SK-N-SH (cell line): ENCODE measurements around the gene PNP. TPM values are rescaled to one million over a fixed set of nuclear protein-coding genes. Genes with fewer than 3 reads are reported as not detected.

Experiments used
- CTCF ChIA-PET: fragments of 300-600, 350-600 bp; formaldehyde crosslinking; extraction: SDS; loops from one replicate; lab custom pipeline; 2021; lab: Yijun Ruan, JAX
- POLR2A ChIA-PET: fragments of 350-600 bp; sonication (Branson Sonifier 250); formaldehyde crosslinking; extraction: SDS; loops from one replicate; lab custom pipeline; 2020; ENCODE audit warnings: antibody characterized with exemption, inconsistent platforms; lab: Yijun Ruan, JAX
- DNase-seq: peaks from one replicate; pipeline ENCODE4 v3.0.0; 2012
- H2AFZ ChIP-seq: fragments of 200-600 bp; sonication (generic); 2 replicates; pipeline ENCODE4 v1.8.1; 2016; ENCODE audit warnings: antibody characterized with exemption, mild to moderate bottlenecking, low read depth
- H3F3A ChIP-seq: fragments of 200-600 bp; sonication (generic); replicated peaks from 2 replicates; pipeline ENCODE3; 2016; ENCODE audit warnings: antibody characterized with exemption, mild to moderate bottlenecking; ENCODE audit not compliant: insufficient read depth
- H3K27ac ChIP-seq, 2 experiments: fragments of 200-500 bp in 1 of 2; fragments of 200-600 bp in 1 of 2; sonication (Bioruptor generic) in 1 of 2; sonication (generic), shearing (Covaris generic) in 1 of 2; 2 replicates each; pipeline versions ENCODE4 v1.5.1 to v1.6.1; 2014 to 2016; ENCODE audit warnings: low read depth in 2 of 2, inconsistent platforms in 1 of 2, low read length in 1 of 2, mild to moderate bottlenecking in 1 of 2, mixed read lengths in 1 of 2
- H3K27me3 ChIP-seq: fragments of 200-600 bp; sonication (generic), shearing (Covaris generic); 2 replicates; pipeline ENCODE4 v1.6.1; 2016; ENCODE audit warnings: mixed run types; ENCODE audit not compliant: insufficient read depth
- H3K36me3 ChIP-seq, 2 experiments: fragments of 200-500 bp in 1 of 2; fragments of 200-600 bp in 1 of 2; sonication (Bioruptor generic) in 1 of 2; sonication (generic) in 1 of 2; replicated peaks in 1 of 2; 2 replicates each; pipeline versions ENCODE3 to v1.5.1; 2014 to 2016; ENCODE audit warnings: low read length in 1 of 2, mild to moderate bottlenecking in 1 of 2; ENCODE audit not compliant: insufficient read depth in 2 of 2, control insufficient read depth in 1 of 2
- H3K4me1 ChIP-seq, 2 experiments: fragments of 200-500 bp in 1 of 2; fragments of 200-600 bp in 1 of 2; sonication (Bioruptor generic) in 1 of 2; sonication (generic), shearing (Covaris generic) in 1 of 2; 2 replicates each; pipeline versions ENCODE4 v1.5.1 to v1.6.1; 2014 to 2016; ENCODE audit warnings: low read depth in 1 of 2, low read length in 1 of 2, mixed run types in 1 of 2; ENCODE audit not compliant: insufficient read depth in 2 of 2, control insufficient read depth in 1 of 2
- H3K4me2 ChIP-seq: fragments of 200-600 bp; sonication (generic), shearing (Covaris generic); 2 replicates; pipeline ENCODE4 v1.6.1; 2017; ENCODE audit warnings: mixed run types
- H3K4me3 ChIP-seq, 2 experiments: fragments of 200-500 bp in 1 of 2; fragments of 200-600 bp in 1 of 2; sonication (Bioruptor generic) in 1 of 2; sonication (generic), shearing (Covaris generic) in 1 of 2; 2 replicates each; pipeline versions ENCODE4 v1.5.1 to v1.8.1; 2014 to 2016; ENCODE audit warnings: low read depth in 2 of 2, inconsistent platforms in 1 of 2, low read length in 1 of 2, mild to moderate bottlenecking in 1 of 2, mixed read lengths in 1 of 2, moderate library complexity in 1 of 2
- H3K79me2 ChIP-seq: fragments of 200-600 bp; sonication (generic); 2 replicates; pipeline ENCODE4 v1.8.1; 2017; ENCODE audit warnings: mild to moderate bottlenecking; ENCODE audit not compliant: insufficient read depth
- H3K9ac ChIP-seq: fragments of 200-600 bp; sonication (generic); 2 replicates; pipeline ENCODE4 v1.6.1; 2017; ENCODE audit warnings: mixed run types
- H3K9me2 ChIP-seq: fragments of 200-600 bp; sonication (generic); 2 replicates; pipeline ENCODE4 v1.6.1; 2017; ENCODE audit warnings: mixed run types
- H3K9me3 ChIP-seq: fragments of 200-600 bp; sonication (generic); 2 replicates; pipeline ENCODE4 v1.6.1; 2017; ENCODE audit warnings: mixed run types, mild to moderate bottlenecking, moderate library complexity
- H4K20me1 ChIP-seq: fragments of 200-600 bp; sonication (generic); 2 replicates; pipeline ENCODE4 v1.6.1; 2017; ENCODE audit warnings: mild to moderate bottlenecking, mixed run types; ENCODE audit not compliant: insufficient read depth
- CHD2 ChIP-seq: fragments of 150-350 bp; IDR thresholded peaks from 2 replicates; pipeline ENCODE4 v1.6.1; 2018; ENCODE audit warnings: low read length; ENCODE audit not compliant: partially characterized antibody
- CTCF ChIP-seq: fragments of 200-600 bp; sonication (generic); IDR thresholded peaks from 2 replicates; pipeline ENCODE4 v1.6.1; 2017; ENCODE audit warnings: antibody characterized with exemption, mild to moderate bottlenecking, moderate library complexity
- EP300 ChIP-seq, 2 experiments: IDR thresholded peaks; 2 replicates each; pipeline versions ENCODE4 v1.4.0 to v1.6.1; 2012; ENCODE audit warnings: borderline replicate concordance in 1 of 2, low read depth in 1 of 2, low read length in 1 of 2
- FOSL2 ChIP-seq: IDR thresholded peaks from 2 replicates; pipeline ENCODE4 v1.4.0; 2012; ENCODE audit warnings: low read depth, mild to moderate bottlenecking, moderate library complexity, borderline replicate concordance
- FOXM1 ChIP-seq: IDR thresholded peaks from 2 replicates; pipeline ENCODE4 v1.4.0; 2012; ENCODE audit warnings: low read depth, mild to moderate bottlenecking
- GABPA ChIP-seq: IDR thresholded peaks from 2 replicates; pipeline ENCODE4 v1.4.0; 2012; ENCODE audit warnings: low read depth, mild to moderate bottlenecking
- GATA2 ChIP-seq: sonication (generic); formaldehyde crosslinking; IDR thresholded peaks from 2 replicates; pipeline ENCODE4 v1.5.0; 2020; ENCODE audit warnings: mild to moderate bottlenecking, missing genetic modification reagents
- JUND ChIP-seq: IDR thresholded peaks from 2 replicates; pipeline ENCODE4 v1.4.0; 2012
- MXI1 ChIP-seq: IDR thresholded peaks from 2 replicates; pipeline ENCODE4 v1.6.1; 2012; ENCODE audit warnings: mild to moderate bottlenecking, low read depth, low read length, improper control_type of control experiment
- NFIC ChIP-seq: IDR thresholded peaks from 2 replicates; pipeline ENCODE4 v1.4.0; 2012; ENCODE audit warnings: borderline replicate concordance
- NRF1 ChIP-seq: IDR thresholded peaks from 2 replicates; pipeline ENCODE4 v1.6.1; 2012; ENCODE audit warnings: low read depth, mild to moderate bottlenecking, low read length
- POLR2AphosphoS5 ChIP-seq: IDR thresholded peaks from 2 replicates; pipeline ENCODE4 v1.6.1; 2012; ENCODE audit warnings: low read depth, low read length
- RCOR1 ChIP-seq: fragments of 150-350 bp; IDR thresholded peaks from 2 replicates; pipeline ENCODE4 v1.6.1; 2017; ENCODE audit warnings: antibody characterized with exemption, low read length
- REST ChIP-seq: IDR thresholded peaks from 2 replicates; pipeline ENCODE4 v1.6.1; 2012; ENCODE audit warnings: mild to moderate bottlenecking, low read depth, low read length, moderate library complexity
- RXRA ChIP-seq: IDR thresholded peaks from 2 replicates; pipeline ENCODE4 v1.4.0; 2012; ENCODE audit warnings: low read depth, mild to moderate bottlenecking, borderline replicate concordance
- SIN3A ChIP-seq: IDR thresholded peaks from 2 replicates; pipeline ENCODE4 v1.6.1; 2012; ENCODE audit warnings: low read depth, mild to moderate bottlenecking, low read length, moderate library complexity, borderline replicate concordance
- TCF12 ChIP-seq: IDR thresholded peaks from 2 replicates; pipeline ENCODE4 v1.4.0; 2012
- USF1 ChIP-seq: IDR thresholded peaks from 2 replicates; pipeline ENCODE4 v1.4.0; 2012; ENCODE audit warnings: low read depth, borderline replicate concordance
- YY1 ChIP-seq: IDR thresholded peaks from 2 replicates; pipeline ENCODE4 v1.4.0; 2012; ENCODE audit warnings: low read depth, mild to moderate bottlenecking
- WGBS: methylation state at CpG from one replicate; pipeline ENCODE4 v1.1.6; 2017; ENCODE audit warnings: low lambda C conversion rate; 5-methylcytosine and 5-hydroxymethylcytosine counted together
- polyA plus RNA-seq, 3 experiments: library from polyadenylated mRNA; depleted of rRNA; stranded (reverse); fragments of >200 nt; gene quantifications; 2 replicates each; pipeline ENCODE4 v1.2.3, GENCODE V29; 2012
- TF ChIP-seq, protein P1 (sequence below): IDR thresholded peaks from 2 replicates; pipeline ENCODE4; 2012
- TF ChIP-seq, protein P2 (sequence below): IDR thresholded peaks from 2 replicates; pipeline ENCODE4 v1.4.0; 2012; ENCODE audit warnings: low read depth

PNP gene
- polyA plus RNA-seq, 1 of the 3 experiments (the other 2 are of a cell fraction), result 29.8 TPM

DNA sequence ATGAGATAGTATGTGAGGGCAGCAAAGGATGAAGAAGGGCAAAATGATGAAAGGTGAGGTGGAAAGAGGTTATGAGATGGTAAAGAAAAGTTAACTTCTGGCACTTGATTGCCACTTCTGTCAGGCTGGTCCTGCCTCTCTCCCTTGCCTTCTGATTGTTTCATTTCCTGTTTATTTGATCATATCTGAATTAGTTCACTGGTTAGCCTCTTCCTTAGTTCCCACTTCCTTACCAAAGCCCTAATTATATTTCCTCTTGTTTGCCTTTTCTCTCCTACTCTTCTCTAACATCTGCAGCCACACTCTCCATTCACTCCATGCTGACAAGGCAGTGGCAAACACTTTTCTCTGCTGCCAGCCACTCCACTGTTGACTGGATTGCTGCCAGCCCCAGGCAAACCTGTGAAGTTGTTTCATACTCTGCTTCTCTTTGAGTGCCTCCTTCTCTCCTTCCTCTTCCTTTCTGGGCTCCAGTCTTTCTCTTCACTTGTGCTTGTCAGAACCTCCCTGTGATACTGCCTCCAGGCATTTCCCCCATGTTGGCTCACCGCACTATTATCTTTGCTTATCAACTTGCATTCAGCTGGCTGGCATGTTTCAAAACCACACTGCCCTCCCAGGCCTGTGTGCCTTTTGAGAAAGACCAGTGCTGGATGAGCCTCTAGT, 8.1 kb downstream of the PNP start:
- CTCF ChIA-PET, result interaction anchor here (1.3 kb wide), 1 partner anchor 136 kb away, joined by 3 read pairs; no protein-coding TSS in a partner anchor
- peak overlapping the region; percentile 29 to 40; a peak in 3 of 4 replicates for H3K27ac ChIP-seq

More for the DNA sequence above, 8.1 kb downstream of the PNP start:
- no peaks in the 10 kb centered on the region for H3K9me3 ChIP-seq
- peak overlapping the region; percentile 43 for H3K4me2 ChIP-seq
- H4K20me1 ChIP-seq, result no peaks in the 10 kb centered on the region
- H3F3A ChIP-seq, result no peaks in the 10 kb centered on the region
- no peaks in the 10 kb centered on the region for H3K27me3 ChIP-seq
- 0 out of 2 replicates have a peak overlapping the region, but pooled peaks have one; percentile 17 for H2AFZ ChIP-seq
- H3K79me2 ChIP-seq, result no peaks in the 10 kb centered on the region
- peaks cover 8 to 17% of the 10 kb centered on the region in 2 experiments; a peak in 3 of 4 replicates for H3K4me1 ChIP-seq
- no peaks in the 10 kb centered on the region for H3K9me2 ChIP-seq
- TF ChIP-seq, protein P1, sequence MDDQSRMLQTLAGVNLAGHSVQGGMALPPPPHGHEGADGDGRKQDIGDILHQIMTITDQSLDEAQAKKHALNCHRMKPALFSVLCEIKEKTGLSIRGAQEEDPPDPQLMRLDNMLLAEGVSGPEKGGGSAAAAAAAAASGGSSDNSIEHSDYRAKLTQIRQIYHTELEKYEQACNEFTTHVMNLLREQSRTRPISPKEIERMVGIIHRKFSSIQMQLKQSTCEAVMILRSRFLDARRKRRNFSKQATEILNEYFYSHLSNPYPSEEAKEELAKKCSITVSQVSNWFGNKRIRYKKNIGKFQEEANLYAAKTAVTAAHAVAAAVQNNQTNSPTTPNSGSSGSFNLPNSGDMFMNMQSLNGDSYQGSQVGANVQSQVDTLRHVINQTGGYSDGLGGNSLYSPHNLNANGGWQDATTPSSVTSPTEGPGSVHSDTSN, result peak; percentile 45
- TF ChIP-seq FOSL2 (peak; percentile 43; the same call in 1 of the 2 replicates), MXI1 (peak; percentile 31; the same call in 1 of the 2 replicates), EP300 (IDR thresholded peaks at IDR 0.05; ENCODE audit: borderline replicate concordance in 1 of 2, low read depth in 1 of 2, low read length in 1 of 2) (peak in 1 of 2 experiments; percentile 52; a peak in 1 of 4 replicates), GATA2 (CRISPR knock-in tag) (peak; percentile 92), FOXM1 (no peak), RXRA (no peak), NRF1 (no peak), POLR2AphosphoS5 (no peak), CTCF (no peak), REST (no peak), SIN3A (no peak), NFIC (peak; percentile 35; the same call in 1 of the 2 replicates), RCOR1 (peak; percentile 62; the same call in 1 of the 2 replicates), YY1 (no peak), GABPA (no peak), CHD2 (peak; percentile 34), JUND (peak; percentile 40; the same call in 1 of the 2 replicates), USF1 (no peak), TCF12 (peak; percentile 81)
- TF ChIP-seq, protein P2, sequence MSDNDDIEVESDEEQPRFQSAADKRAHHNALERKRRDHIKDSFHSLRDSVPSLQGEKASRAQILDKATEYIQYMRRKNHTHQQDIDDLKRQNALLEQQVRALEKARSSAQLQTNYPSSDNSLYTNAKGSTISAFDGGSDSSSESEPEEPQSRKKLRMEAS, result 0 out of 2 replicates have a peak, but pooled peaks have one; percentile 21
- POLR2A ChIA-PET, result interaction anchor here (1.0 kb wide), 1 partner anchor 22 kb away, joined by 4 read pairs; the partner anchor contains the start of genes APEX1 and OSGEP
- peaks cover 12 to 29% of the 10 kb centered on the region in 2 experiments for H3K36me3 ChIP-seq
- peak; percentile 65 for DNase-seq
- no peak overlapping the region for H3K4me3 ChIP-seq
- H3K9ac ChIP-seq, result no peak overlapping the region
- 18% methylated on average over 1 of the region's 1 CpG for WGBS
